Epithelial cell of proximal tubule (primary cell): ENCODE results near the gene MAPK8. TPM values are rescaled to one million over a fixed set of nuclear protein-coding genes. Genes with fewer than 3 reads are reported as not detected.

Experiments used
- DNase-seq: peaks from one replicate; pipeline ENCODE4 v3.0.0-alpha.2; 2011; ENCODE audit warnings: low read depth
- H3K4me3 ChIP-seq: 2 replicates; pipeline ENCODE4 v1.5.1; 2011; ENCODE audit warnings: low read depth, mild to moderate bottlenecking, low read length
- total RNA-seq: library from RNA; depleted of rRNA; stranded (reverse); fragments of >200 nt; gene quantifications from 2 replicates; pipeline ENCODE4 v1.2.3, GENCODE V29; 2015
- TF ChIP-seq, protein P1 (sequence below): conservative IDR thresholded peaks from 2 replicates; pipeline ENCODE4 v1.5.1; 2012; ENCODE audit warnings: low read depth, mild to moderate bottlenecking, low read length

MAPK8 gene
- total RNA-seq, 1 donor from 2014 or later = 59.4 TPM

DNA sequence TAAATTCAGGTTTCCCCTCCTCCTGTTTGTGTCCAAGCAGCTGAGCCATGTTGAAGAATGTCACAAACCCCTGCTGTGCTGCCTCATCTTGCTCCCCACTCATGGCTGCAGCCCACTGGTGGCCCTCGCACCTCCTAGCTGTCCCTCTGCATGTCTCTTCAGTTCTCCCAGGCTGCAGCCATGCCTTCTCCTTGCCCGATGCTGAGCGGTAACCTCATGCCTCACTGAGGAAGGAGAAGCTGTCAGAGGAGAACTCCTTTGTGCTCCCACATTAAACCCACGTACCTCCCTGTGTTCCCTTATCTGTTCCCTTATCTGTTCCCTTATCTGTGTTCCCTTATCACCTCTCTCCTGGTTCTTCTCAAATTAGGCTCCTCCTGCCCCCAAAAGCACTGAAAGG, 21.7 kb upstream of the MAPK8 start:
- TF ChIP-seq, protein P1, sequence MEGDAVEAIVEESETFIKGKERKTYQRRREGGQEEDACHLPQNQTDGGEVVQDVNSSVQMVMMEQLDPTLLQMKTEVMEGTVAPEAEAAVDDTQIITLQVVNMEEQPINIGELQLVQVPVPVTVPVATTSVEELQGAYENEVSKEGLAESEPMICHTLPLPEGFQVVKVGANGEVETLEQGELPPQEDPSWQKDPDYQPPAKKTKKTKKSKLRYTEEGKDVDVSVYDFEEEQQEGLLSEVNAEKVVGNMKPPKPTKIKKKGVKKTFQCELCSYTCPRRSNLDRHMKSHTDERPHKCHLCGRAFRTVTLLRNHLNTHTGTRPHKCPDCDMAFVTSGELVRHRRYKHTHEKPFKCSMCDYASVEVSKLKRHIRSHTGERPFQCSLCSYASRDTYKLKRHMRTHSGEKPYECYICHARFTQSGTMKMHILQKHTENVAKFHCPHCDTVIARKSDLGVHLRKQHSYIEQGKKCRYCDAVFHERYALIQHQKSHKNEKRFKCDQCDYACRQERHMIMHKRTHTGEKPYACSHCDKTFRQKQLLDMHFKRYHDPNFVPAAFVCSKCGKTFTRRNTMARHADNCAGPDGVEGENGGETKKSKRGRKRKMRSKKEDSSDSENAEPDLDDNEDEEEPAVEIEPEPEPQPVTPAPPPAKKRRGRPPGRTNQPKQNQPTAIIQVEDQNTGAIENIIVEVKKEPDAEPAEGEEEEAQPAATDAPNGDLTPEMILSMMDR = no peak
- H3K4me3 ChIP-seq = no peak overlapping the region
- DNase-seq = no peak

DNA sequence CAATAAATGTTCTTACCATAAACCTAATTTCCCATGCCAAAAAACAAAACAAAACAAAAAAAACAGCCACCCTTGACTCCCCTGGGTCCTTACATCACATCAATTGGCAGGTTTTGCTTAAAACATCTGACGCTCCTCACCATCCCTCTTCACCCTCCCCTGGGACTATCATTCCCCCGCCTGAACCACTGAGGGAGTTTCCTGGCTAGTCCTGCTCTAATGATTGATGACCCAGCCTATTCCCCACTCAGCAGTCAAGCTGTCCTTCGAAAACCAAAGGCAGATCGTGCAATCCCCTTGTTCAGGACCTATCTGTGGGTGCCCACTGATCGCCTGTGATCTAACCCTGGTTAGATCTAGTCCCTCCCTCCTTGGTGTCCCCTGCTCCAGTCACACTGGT, 20.8 kb upstream of the MAPK8 start:
- TF ChIP-seq, protein P1 = no peak
- no peak for DNase-seq
- H3K4me3 ChIP-seq = no peak overlapping the region

DNA sequence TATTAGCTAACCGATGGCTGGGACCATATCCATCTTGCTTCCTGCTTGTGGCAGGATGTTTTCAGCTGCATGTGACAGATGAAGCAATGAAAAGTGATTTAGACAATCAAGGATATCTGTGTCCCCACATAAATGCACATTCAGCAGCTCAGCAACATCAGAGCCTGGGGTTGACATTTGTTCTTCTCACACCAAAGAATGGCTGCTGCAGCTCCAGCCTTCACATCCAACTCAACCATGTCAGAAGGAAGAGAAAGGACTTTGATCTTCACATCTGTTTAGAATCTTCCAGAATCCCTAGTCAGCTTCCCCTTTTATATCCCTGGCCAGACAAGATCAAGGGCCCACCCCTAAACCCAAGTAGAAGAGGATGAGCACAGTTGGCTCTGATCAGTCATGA, 20.1 kb upstream of the MAPK8 start:
- H3K4me3 ChIP-seq = no peak overlapping the region
- DNase-seq = no peak
- TF ChIP-seq, protein P1 = no peak

DNA sequence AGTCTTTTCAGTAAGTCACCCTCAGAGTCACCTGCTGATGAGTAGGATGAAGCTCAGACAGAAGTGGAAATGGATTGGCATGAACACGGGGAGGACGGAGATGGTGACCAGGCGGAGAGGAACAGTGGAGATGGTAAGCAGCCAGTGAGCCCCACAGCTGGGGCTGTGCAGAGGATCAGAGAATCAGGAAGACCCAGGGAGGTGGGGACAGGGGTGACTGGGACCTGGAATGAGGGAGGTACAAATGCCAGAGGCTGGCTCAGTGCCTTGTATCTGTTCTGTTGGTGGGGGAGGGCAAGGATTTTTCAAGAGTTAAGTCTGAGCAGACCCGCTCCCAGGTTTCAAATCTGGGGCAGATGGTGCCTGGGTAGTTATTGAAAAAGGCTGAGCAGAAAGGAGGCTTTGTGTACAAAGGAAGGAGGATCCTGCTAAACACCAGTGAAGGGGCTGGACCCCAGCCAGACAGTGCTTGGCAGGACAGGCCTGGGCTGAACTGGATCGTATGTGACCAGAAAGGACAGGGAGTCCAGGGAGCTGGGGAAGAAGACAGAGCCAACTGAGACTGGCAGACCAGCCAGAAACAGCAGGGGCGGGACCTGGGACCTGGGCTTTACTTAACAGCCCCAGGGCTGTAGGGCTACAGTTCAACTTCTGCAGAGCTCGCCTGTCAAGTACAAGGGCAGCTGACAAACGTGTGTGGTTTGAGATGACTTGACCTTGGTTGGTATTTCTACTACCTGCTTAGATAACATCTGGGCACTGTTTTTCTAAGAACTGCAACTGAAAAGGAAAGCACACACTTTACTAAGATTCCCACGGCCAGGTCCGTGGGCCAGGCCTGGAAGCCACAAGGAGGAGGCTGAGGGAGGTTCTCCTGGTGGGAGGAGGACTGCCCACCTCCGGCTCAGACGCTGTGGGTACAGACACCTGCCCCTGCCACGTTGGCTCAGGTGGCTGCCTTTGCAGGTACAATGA, 18.8 kb upstream of the MAPK8 start:
- DNase-seq = no peak
- H3K4me3 ChIP-seq = no peak overlapping the region
- TF ChIP-seq, protein P1 = no peak

DNA sequence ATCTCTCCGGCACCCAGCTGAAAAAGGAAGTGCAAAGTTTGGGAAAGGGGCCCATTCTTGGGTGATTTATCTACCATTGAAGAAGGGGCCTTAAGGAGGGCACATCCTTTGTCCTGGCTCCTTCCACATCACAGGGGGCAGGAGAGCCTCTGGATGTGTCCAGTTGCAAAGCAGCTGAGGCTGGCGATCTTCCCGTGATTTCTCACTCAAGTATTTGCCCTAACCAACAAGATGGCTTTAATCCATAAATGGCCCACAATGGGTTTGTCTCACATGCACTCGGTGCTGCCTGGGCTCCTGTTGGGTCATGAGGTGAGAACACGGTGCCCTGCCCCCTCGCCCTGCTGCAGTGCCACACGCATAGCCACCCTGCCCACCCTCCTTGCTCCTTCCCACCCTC, 17.8 kb upstream of the MAPK8 start:
- TF ChIP-seq, protein P1 = no peak
- no peak for DNase-seq
- H3K4me3 ChIP-seq = no peak overlapping the region

DNA sequence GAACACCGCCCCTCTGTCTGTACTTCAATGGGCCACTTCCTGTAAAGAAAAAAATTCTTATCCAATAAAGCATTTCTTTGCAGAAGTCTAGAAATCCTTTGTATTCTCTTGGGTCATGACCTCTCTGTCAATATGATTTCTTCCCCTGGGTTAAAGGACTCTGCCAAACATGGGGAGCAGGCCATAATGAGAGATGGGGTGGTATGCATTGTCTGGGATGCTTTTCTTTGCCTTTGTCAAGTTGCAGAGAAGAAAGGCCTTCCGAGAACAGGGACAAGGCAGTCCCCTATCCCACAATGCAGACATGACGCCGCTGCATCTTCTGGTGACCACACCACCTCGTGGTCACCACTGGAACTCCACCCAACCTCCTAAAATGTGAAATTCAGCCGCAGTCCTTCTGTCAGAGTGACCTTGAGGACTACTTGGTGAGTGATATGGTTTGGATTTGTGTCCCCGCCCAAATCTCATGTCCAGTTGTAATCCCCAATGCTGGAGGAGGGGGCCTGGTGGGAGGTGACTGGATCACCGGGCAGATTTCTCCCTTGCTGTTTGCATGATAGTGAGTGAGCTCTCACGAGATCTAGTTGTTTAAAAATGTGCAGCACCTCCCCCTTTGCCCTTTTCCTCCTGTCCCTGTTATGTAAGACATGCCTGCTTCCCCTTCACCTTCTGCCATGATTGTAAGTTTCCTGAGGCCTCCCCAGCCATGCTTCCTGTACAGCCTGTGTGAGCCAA, 16.8 kb upstream of the MAPK8 start:
- DNase-seq = no peak
- TF ChIP-seq, protein P1 = peak; percentile 90
- no peak overlapping the region for H3K4me3 ChIP-seq
